ENCODE results near the gene C3orf18. TPM values are rescaled to one million over a fixed set of nuclear protein-coding genes. Genes with fewer than 3 reads are reported as not detected.

C3orf18 gene
- total RNA-seq, 1 experiment from 2014 or later, result 5.0 TPM

GRCh38 chr3:50584391-50584790 lies 16.8 kb upstream of the C3orf18 start:
- Histone ChIP-seq H3K4me1 (ENCODE audit: control insufficient read depth, insufficient read depth, low read length) (no peaks in the 10 kb centered on the region), H3K4me3 (ENCODE audit: low read depth in 2 of 2, low read length in 2 of 2) (no peak overlapping the region), H3K27ac (ENCODE audit: low read length) (no peak overlapping the region), H3K27me3 (ENCODE audit: control insufficient read depth, insufficient read depth, low read length) (no peaks in the 10 kb centered on the region), H3K9me3 (ENCODE audit: control insufficient read depth, insufficient read depth, low read depth, low read length) (no peaks in the 10 kb centered on the region), H3K36me3 (ENCODE audit: control insufficient read depth, insufficient read depth, low read length) (no peaks in the 10 kb centered on the region)
- in situ Hi-C loops (cut with HindIII; ENCODE audit: low pct_unique_long_range_greater_than_20kb, low sequenced_read_pairs), result no loop called here
- DNase-seq (ENCODE audit: low read depth, low spot score) (no peak), ATAC-seq (no peak)
- ChIA-PET CTCF (no interaction called here), POLR2A (no interaction called here)
- TF ChIP-seq POLR2AphosphoS5 (IDR thresholded peaks at IDR 0.05; ENCODE audit: low read depth, low read length) (no peak), SIN3A (IDR thresholded peaks at IDR 0.05; ENCODE audit: borderline replicate concordance, insufficient read depth, low read depth, low read length) (no peak)
- TF ChIP-seq, protein P1, sequence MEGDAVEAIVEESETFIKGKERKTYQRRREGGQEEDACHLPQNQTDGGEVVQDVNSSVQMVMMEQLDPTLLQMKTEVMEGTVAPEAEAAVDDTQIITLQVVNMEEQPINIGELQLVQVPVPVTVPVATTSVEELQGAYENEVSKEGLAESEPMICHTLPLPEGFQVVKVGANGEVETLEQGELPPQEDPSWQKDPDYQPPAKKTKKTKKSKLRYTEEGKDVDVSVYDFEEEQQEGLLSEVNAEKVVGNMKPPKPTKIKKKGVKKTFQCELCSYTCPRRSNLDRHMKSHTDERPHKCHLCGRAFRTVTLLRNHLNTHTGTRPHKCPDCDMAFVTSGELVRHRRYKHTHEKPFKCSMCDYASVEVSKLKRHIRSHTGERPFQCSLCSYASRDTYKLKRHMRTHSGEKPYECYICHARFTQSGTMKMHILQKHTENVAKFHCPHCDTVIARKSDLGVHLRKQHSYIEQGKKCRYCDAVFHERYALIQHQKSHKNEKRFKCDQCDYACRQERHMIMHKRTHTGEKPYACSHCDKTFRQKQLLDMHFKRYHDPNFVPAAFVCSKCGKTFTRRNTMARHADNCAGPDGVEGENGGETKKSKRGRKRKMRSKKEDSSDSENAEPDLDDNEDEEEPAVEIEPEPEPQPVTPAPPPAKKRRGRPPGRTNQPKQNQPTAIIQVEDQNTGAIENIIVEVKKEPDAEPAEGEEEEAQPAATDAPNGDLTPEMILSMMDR (IDR thresholded peaks at IDR 0.05), result no peak
- TF ChIP-seq, protein P2, sequence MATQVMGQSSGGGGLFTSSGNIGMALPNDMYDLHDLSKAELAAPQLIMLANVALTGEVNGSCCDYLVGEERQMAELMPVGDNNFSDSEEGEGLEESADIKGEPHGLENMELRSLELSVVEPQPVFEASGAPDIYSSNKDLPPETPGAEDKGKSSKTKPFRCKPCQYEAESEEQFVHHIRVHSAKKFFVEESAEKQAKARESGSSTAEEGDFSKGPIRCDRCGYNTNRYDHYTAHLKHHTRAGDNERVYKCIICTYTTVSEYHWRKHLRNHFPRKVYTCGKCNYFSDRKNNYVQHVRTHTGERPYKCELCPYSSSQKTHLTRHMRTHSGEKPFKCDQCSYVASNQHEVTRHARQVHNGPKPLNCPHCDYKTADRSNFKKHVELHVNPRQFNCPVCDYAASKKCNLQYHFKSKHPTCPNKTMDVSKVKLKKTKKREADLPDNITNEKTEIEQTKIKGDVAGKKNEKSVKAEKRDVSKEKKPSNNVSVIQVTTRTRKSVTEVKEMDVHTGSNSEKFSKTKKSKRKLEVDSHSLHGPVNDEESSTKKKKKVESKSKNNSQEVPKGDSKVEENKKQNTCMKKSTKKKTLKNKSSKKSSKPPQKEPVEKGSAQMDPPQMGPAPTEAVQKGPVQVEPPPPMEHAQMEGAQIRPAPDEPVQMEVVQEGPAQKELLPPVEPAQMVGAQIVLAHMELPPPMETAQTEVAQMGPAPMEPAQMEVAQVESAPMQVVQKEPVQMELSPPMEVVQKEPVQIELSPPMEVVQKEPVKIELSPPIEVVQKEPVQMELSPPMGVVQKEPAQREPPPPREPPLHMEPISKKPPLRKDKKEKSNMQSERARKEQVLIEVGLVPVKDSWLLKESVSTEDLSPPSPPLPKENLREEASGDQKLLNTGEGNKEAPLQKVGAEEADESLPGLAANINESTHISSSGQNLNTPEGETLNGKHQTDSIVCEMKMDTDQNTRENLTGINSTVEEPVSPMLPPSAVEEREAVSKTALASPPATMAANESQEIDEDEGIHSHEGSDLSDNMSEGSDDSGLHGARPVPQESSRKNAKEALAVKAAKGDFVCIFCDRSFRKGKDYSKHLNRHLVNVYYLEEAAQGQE (IDR thresholded peaks at IDR 0.05; ENCODE audit: insufficient read depth in 1 of 2, low read depth in 2 of 2, low read length in 1 of 2), result no peak
- no TSS peak for BruUV-seq (replicated peaks)
- intact Hi-C loops (cut with micrococcal nuclease; ENCODE audit: unreplicated experiment), result no loop called here

- Histone ChIP-seq H3K27me3 (ENCODE audit: control insufficient read depth, insufficient read depth, low read length) (no peaks in the 10 kb centered on the region), H3K4me1 (ENCODE audit: control insufficient read depth, insufficient read depth, low read length) (no peaks in the 10 kb centered on the region), H3K9me3 (ENCODE audit: control insufficient read depth, insufficient read depth, low read depth, low read length) (no peaks in the 10 kb centered on the region), H3K27ac (ENCODE audit: low read length) (no peak overlapping the region), H3K4me3 (ENCODE audit: low read depth in 2 of 2, low read length in 2 of 2) (no peak overlapping the region), H3K36me3 (ENCODE audit: control insufficient read depth, insufficient read depth, low read length) (no peaks in the 10 kb centered on the region)
- DNase-seq (ENCODE audit: low read depth, low spot score) (no peak), ATAC-seq (no peak)
- in situ Hi-C loops (cut with HindIII; ENCODE audit: low pct_unique_long_range_greater_than_20kb, low sequenced_read_pairs), result no loop called here
- TF ChIP-seq, protein P2 (IDR thresholded peaks at IDR 0.05; ENCODE audit: insufficient read depth in 1 of 2, low read depth in 2 of 2, low read length in 1 of 2), result no peak
- TF ChIP-seq SIN3A (IDR thresholded peaks at IDR 0.05; ENCODE audit: borderline replicate concordance, insufficient read depth, low read depth, low read length), result no peak
- POLR2A ChIA-PET, result no interaction called here
- CTCF ChIA-PET, result no interaction called here
- intact Hi-C loops (cut with micrococcal nuclease; ENCODE audit: unreplicated experiment), result no loop called here
- BruUV-seq (replicated peaks), result no TSS peak
These were observed 16.4 kb upstream of the C3orf18 start for GRCh38 chr3:50583897-50584296.

Data from Panc1 (cell line).